CD4-positive, alpha-beta T cell (primary cell): Measurements from ENCODE around the gene OR10P1. TPM values are rescaled to one million over a fixed set of nuclear protein-coding genes. Genes with fewer than 3 reads are reported as not detected.

Source experiments
- ATAC-seq: fragments of 200-7000 bp; cut with Tn5 transposase; one replicate; pipeline ENCODE4 v1.10.0; 2022; ENCODE audit warnings: mild to moderate bottlenecking; ENCODE audit not compliant: poor library complexity
- CTCF ChIA-PET: fragments of 350-600 bp; sonication (Branson Sonifier 250); formaldehyde crosslinking; loops from one replicate; lab custom pipeline; 2021; ENCODE audit warnings: antibody characterized with exemption, inconsistent platforms; lab: Charles Lee
- POLR2A ChIA-PET: fragments of 350-600 bp; sonication (Branson Sonifier 250); formaldehyde crosslinking; loops from one replicate; lab custom pipeline; 2021; ENCODE audit warnings: antibody characterized with exemption, inconsistent platforms; lab: Charles Lee
- DNase-seq, 14 experiments: peaks; one replicate each; pipeline ENCODE4 v3.0.0-alpha.2; 2013 to 2020; ENCODE audit warnings: mixed read lengths in 2 of 14
- H3K27ac ChIP-seq, 2 donors: one replicate each; pipeline versions ENCODE4 v1.5.1 to v1.7.0; 2013; ENCODE audit warnings: low read length in 2 of 2, low read depth in 1 of 2, mild to moderate bottlenecking in 1 of 2
- H3K27me3 ChIP-seq, 2 experiments: 1 replicate in 1 of 2; 2 replicates in 1 of 2; pipeline versions ENCODE4 v1.6.1 to v1.7.0; 2013; ENCODE audit warnings: low read length in 2 of 2, control low read depth in 1 of 2, mild to moderate bottlenecking in 1 of 2, moderate library complexity in 1 of 2; ENCODE audit not compliant: insufficient read depth in 2 of 2, control insufficient read depth in 1 of 2
- H3K36me3 ChIP-seq: one replicate; pipeline ENCODE4 v1.6.1; 2013; ENCODE audit warnings: low read length, control low read depth; ENCODE audit not compliant: insufficient read depth
- H3K4me1 ChIP-seq: one replicate; pipeline ENCODE4 v1.6.1; 2013; ENCODE audit warnings: low read length, control low read depth; ENCODE audit not compliant: insufficient read depth
- H3K4me3 ChIP-seq: one replicate; pipeline ENCODE4 v1.5.1; 2013; ENCODE audit warnings: mild to moderate bottlenecking, low read length, moderate library complexity
- H3K9me3 ChIP-seq, 2 experiments: 1 replicate in 1 of 2; 2 replicates in 1 of 2; pipeline versions ENCODE4 v1.6.1 to v1.7.0; 2013; ENCODE audit warnings: low read length in 2 of 2, mild to moderate bottlenecking in 2 of 2, control low read depth in 1 of 2, moderate library complexity in 1 of 2; ENCODE audit not compliant: control insufficient read depth in 1 of 2, insufficient read depth in 1 of 2
- H3K27ac Mint-ChIP-seq: one replicate; pipeline ENCODE4 v1.8.0; 2020; ENCODE audit warnings: mixed read lengths
- H3K27me3 Mint-ChIP-seq: one replicate; pipeline ENCODE4 v1.8.0; 2021; ENCODE audit warnings: mixed read lengths
- H3K36me3 Mint-ChIP-seq: one replicate; pipeline ENCODE4 v1.8.0; 2021; ENCODE audit warnings: low read depth, mixed read lengths
- H3K4me1 Mint-ChIP-seq: one replicate; pipeline ENCODE4 v1.8.0; 2021; ENCODE audit warnings: low read depth, mixed read lengths
- H3K4me3 Mint-ChIP-seq: one replicate; pipeline ENCODE4 v1.8.0; 2020; ENCODE audit warnings: mild to moderate bottlenecking, mixed read lengths
- H3K9me3 Mint-ChIP-seq: one replicate; pipeline ENCODE4 v1.8.0; 2020; ENCODE audit warnings: mixed read lengths
- CTCF ChIP-seq: fragments of 200-600 bp; IDR thresholded peaks from one replicate; pipeline ENCODE4 v1.8.0; 2022; ENCODE audit warnings: antibody characterized with exemption, mild to moderate bottlenecking
- intact Hi-C, 2 experiments: fragments of 100-400 bp; cut with DNase I in 1 of 2; cut with micrococcal nuclease in 1 of 2; formaldehyde crosslinking; loops; one replicate each; pipeline versions ENCODE4 v1.15.1 to v1.9.0; 2023 to 2025; cut with DNase I, micrococcal nuclease
- total RNA-seq, 174 experiments: library from RNA in 2 of 174; stranded (reverse) in 2 of 174; gene quantifications; one replicate each; pipeline ENCODE4 v1.2.3 and lab custom pipeline; 2021 to 2026

OR10P1 gene
- total RNA-seq, 2 experiments from 2014 or later = not detected

GRCh38 chr12:55654511-55655214 is 18.0 kb downstream of the OR10P1 start:
- Mint-ChIP-seq H3K9me3 (no peaks in the 10 kb centered on the region), H3K4me1 (peaks cover 4% of the 10 kb centered on the region), H3K4me3 (no peak overlapping the region), H3K27ac (no peak overlapping the region), H3K36me3 (no peaks in the 10 kb centered on the region), H3K27me3 (peaks cover 5% of the 10 kb centered on the region)
- peaks cover 4% of the 10 kb centered on the region for H3K4me1 ChIP-seq
- peaks cover 0 to 2% of the 10 kb centered on the region in 2 experiments for H3K27me3 ChIP-seq
- ATAC-seq (no peak), DNase-seq (no peak)
- H3K36me3 ChIP-seq = no peaks in the 10 kb centered on the region
- no peak overlapping the region for H3K4me3 ChIP-seq
- TF ChIP-seq CTCF = no peak
- intact Hi-C loops = loop anchor here in 1 of 2 experiments (10.0 kb wide), 2 partner anchors 80 to 470 kb away; no protein-coding TSS in a partner anchor
- no peak overlapping the region for H3K27ac ChIP-seq
- H3K9me3 ChIP-seq = no peaks in the 10 kb centered on the region
- CTCF ChIA-PET = interaction anchor here (1.0 to 2.0 kb wide), 2 partner anchors 8 to 16 kb away, joined by 6 to 8 read pairs; no protein-coding TSS in a partner anchor
- POLR2A ChIA-PET = no interaction called here

- CTCF ChIA-PET = interaction anchor here (2.3 kb wide), 1 partner anchor 12 kb away, joined by 51 read pairs; no protein-coding TSS in a partner anchor
- Mint-ChIP-seq H3K27me3 (peaks cover 5% of the 10 kb centered on the region), H3K4me1 (peaks cover 4% of the 10 kb centered on the region), H3K9me3 (no peaks in the 10 kb centered on the region), H3K4me3 (no peak overlapping the region), H3K27ac (no peak overlapping the region), H3K36me3 (no peaks in the 10 kb centered on the region)
- peaks cover 0 to 2% of the 10 kb centered on the region in 2 experiments for H3K27me3 ChIP-seq
- H3K4me1 ChIP-seq = peaks cover 4% of the 10 kb centered on the region
- TF ChIP-seq CTCF = no peak
- DNase-seq = no peak
- no peak overlapping the region for H3K27ac ChIP-seq
- no peak overlapping the region for H3K4me3 ChIP-seq
- intact Hi-C loops = loop anchor here in 1 of 2 experiments (2.0 to 10.0 kb wide), 3 partner anchors 14 to 472 kb away; no protein-coding TSS in a partner anchor
- no peaks in the 10 kb centered on the region for H3K9me3 ChIP-seq
- H3K36me3 ChIP-seq = no peaks in the 10 kb centered on the region
- POLR2A ChIA-PET = interaction anchor here (2.2 kb wide), 1 partner anchor 12 kb away, joined by 13 read pairs; no protein-coding TSS in a partner anchor
- no peak for ATAC-seq
Observed at GRCh38 chr12:55657212-55657611, 20.5 kb downstream of the OR10P1 start.

GRCh38 chr12:55658212-55658611 is 21.5 kb downstream of the OR10P1 start:
- DNase-seq = no peak
- peaks cover 5% of the 10 kb centered on the region for H3K27me3 Mint-ChIP-seq
- TF ChIP-seq CTCF = no peak

More at GRCh38 chr12:55658212-55658611, 21.5 kb downstream of the OR10P1 start:
- Mint-ChIP-seq H3K27ac (no peak overlapping the region), H3K4me3 (no peak overlapping the region), H3K36me3 (no peaks in the 10 kb centered on the region), H3K9me3 (no peaks in the 10 kb centered on the region), H3K4me1 (no peaks in the 10 kb centered on the region)
- intact Hi-C loops = loop anchor here in 1 of 2 experiments (10.0 kb wide), 2 partner anchors 77 to 473 kb away; no protein-coding TSS in a partner anchor
- no peak overlapping the region for H3K4me3 ChIP-seq
- POLR2A ChIA-PET = no interaction called here
- H3K27me3 ChIP-seq = peaks cover 0 to 2% of the 10 kb centered on the region in 2 experiments
- H3K27ac ChIP-seq = no peak overlapping the region
- CTCF ChIA-PET = interaction anchor here (1.3 kb wide), 1 partner anchor 11 kb away, joined by 3 read pairs; no protein-coding TSS in a partner anchor
- ATAC-seq = no peak
- H3K36me3 ChIP-seq = no peaks in the 10 kb centered on the region
- H3K9me3 ChIP-seq = no peaks in the 10 kb centered on the region
- peaks cover 4% of the 10 kb centered on the region for H3K4me1 ChIP-seq
